Neural progenitor cell (in vitro differentiated cells): Measurements from ENCODE around the gene SLC16A12. TPM values are rescaled to one million over a fixed set of nuclear protein-coding genes. Genes with fewer than 3 reads are reported as not detected.

Experiments used
- DNase-seq: peaks from one replicate; pipeline ENCODE4 v3.0.0-alpha.2; 2016; ENCODE audit warnings: low spot score
- H2AFZ ChIP-seq: fragments of 200-600 bp; sonication (generic); replicated peaks from 2 replicates; pipeline ENCODE4 v1.6.1; 2016; ENCODE audit warnings: antibody characterized with exemption
- H3F3A ChIP-seq: fragments of 200-600 bp; sonication (generic); 2 replicates; pipeline ENCODE4 v1.6.1; 2016; ENCODE audit warnings: antibody characterized with exemption, low read depth
- H3K27ac ChIP-seq: fragments of 200-600 bp; sonication (generic); 2 replicates; pipeline ENCODE4 v1.5.1; 2016; ENCODE audit warnings: mild to moderate bottlenecking
- H3K27me3 ChIP-seq: fragments of 200-600 bp; sonication (generic); 2 replicates; pipeline ENCODE4 v1.6.1; 2016; ENCODE audit warnings: mild to moderate bottlenecking, moderate library complexity
- H3K36me3 ChIP-seq: fragments of 200-600 bp; sonication (generic); 2 replicates; pipeline ENCODE4 v1.5.1; 2016
- H3K4me1 ChIP-seq: fragments of 200-600 bp; sonication (generic); 2 replicates; pipeline ENCODE4 v1.6.1; 2016; ENCODE audit warnings: mixed run types
- H3K4me2 ChIP-seq: fragments of 200-600 bp; sonication (generic); 2 replicates; pipeline ENCODE4 v1.6.1; 2016
- H3K4me3 ChIP-seq: fragments of 200-600 bp; sonication (generic); 2 replicates; pipeline ENCODE4 v1.5.1; 2016
- H3K79me2 ChIP-seq: fragments of 200-600 bp; sonication (generic); 2 replicates; pipeline ENCODE4 v1.6.1; 2016; ENCODE audit warnings: low read depth
- H3K9ac ChIP-seq: fragments of 200-600 bp; sonication (generic); 2 replicates; pipeline ENCODE4 v1.6.1; 2016
- H3K9me3 ChIP-seq: fragments of 200-600 bp; sonication (generic); 2 replicates; pipeline ENCODE4 v1.5.1; 2016; ENCODE audit warnings: low read depth
- H4K20me1 ChIP-seq: fragments of 200-600 bp; sonication (generic); 2 replicates; pipeline ENCODE4 v1.6.1; 2016; ENCODE audit warnings: low read depth
- H3K27ac Mint-ChIP-seq: 3 replicates; pipeline ENCODE4 v1.8.0; 2021; ENCODE audit warnings: mixed read lengths
- H3K27me3 Mint-ChIP-seq: 2 replicates; pipeline ENCODE4 v1.8.0; 2022; ENCODE audit warnings: low read depth, mild to moderate bottlenecking, inconsistent platforms, moderate library complexity, mixed read lengths; ENCODE audit not compliant: insufficient read depth
- H3K36me3 Mint-ChIP-seq: 3 replicates; pipeline ENCODE4 v1.8.0; 2021; ENCODE audit warnings: mixed read lengths
- H3K4me1 Mint-ChIP-seq: 3 replicates; pipeline ENCODE4 v1.8.0; 2021; ENCODE audit warnings: mixed read lengths
- H3K4me3 Mint-ChIP-seq: 3 replicates; pipeline ENCODE4 v1.8.0; 2021; ENCODE audit warnings: mild to moderate bottlenecking, moderate library complexity, mixed read lengths
- H3K9me3 Mint-ChIP-seq: 3 replicates; pipeline ENCODE4 v1.8.0; 2020; ENCODE audit warnings: mixed read lengths
- EZH2 ChIP-seq: fragments of 200-600 bp; sonication (generic); IDR thresholded peaks from 2 replicates; pipeline ENCODE4 v1.6.1; 2017; ENCODE audit warnings: antibody characterized with exemption, mild to moderate bottlenecking, moderate library complexity
- EZH2phosphoT487 ChIP-seq: fragments of 200-600 bp; sonication (generic); IDR thresholded peaks from 2 replicates; pipeline ENCODE4 v1.6.1; 2017; ENCODE audit warnings: antibody characterized with exemption
- total RNA-seq: library from RNA; depleted of rRNA; stranded (reverse); fragments of >200 nt; gene quantifications from 2 replicates; pipeline ENCODE4 v1.2.3, GENCODE V29; 2015; ENCODE audit warnings: low replicate concordance
- TF ChIP-seq, protein P1 (sequence below): fragments of 200-600 bp; sonication (generic); IDR thresholded peaks from 2 replicates; pipeline ENCODE4 v1.5.1; 2017; ENCODE audit warnings: antibody characterized with exemption, mild to moderate bottlenecking

The SLC16A12 gene
- total RNA-seq, 1 donor from 2014 or later: not detected

DNA sequence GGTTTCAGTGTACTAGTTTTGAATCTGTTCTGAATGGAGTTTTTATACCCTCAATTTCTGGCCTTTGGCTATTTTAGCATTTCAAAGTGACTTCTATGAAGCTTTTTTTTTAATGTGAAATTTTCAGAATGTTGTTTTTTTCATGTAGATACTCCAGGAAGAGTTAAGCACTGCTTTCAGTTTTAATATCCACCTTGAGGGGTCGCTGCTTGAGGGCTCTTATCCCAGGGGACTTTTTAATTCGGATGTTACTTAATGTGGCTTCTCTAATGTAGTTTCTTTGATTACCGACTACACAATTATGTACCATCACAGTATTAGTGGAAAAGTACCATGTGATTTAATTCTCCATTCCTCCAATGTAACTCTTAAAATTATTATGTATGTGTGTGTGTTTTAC, 115.8 kb downstream of the SLC16A12 start:
- H3K27me3 ChIP-seq: peaks cover 23% of the 10 kb centered on the region
- no peaks in the 10 kb centered on the region for H3K36me3 ChIP-seq
- H3K36me3 Mint-ChIP-seq: peaks cover 18% of the 10 kb centered on the region
- H3K4me3 Mint-ChIP-seq: no peak overlapping the region
- no peak for DNase-seq
- no peak overlapping the region for H3K27ac ChIP-seq
- peaks cover 2% of the 10 kb centered on the region for H3K9me3 Mint-ChIP-seq
- H3K9ac ChIP-seq: no peak overlapping the region
- TF ChIP-seq, protein P1, sequence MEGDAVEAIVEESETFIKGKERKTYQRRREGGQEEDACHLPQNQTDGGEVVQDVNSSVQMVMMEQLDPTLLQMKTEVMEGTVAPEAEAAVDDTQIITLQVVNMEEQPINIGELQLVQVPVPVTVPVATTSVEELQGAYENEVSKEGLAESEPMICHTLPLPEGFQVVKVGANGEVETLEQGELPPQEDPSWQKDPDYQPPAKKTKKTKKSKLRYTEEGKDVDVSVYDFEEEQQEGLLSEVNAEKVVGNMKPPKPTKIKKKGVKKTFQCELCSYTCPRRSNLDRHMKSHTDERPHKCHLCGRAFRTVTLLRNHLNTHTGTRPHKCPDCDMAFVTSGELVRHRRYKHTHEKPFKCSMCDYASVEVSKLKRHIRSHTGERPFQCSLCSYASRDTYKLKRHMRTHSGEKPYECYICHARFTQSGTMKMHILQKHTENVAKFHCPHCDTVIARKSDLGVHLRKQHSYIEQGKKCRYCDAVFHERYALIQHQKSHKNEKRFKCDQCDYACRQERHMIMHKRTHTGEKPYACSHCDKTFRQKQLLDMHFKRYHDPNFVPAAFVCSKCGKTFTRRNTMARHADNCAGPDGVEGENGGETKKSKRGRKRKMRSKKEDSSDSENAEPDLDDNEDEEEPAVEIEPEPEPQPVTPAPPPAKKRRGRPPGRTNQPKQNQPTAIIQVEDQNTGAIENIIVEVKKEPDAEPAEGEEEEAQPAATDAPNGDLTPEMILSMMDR: peak; percentile 59
- no peak for TF ChIP-seq EZH2phosphoT487
- no peak overlapping the region for H3K4me3 ChIP-seq
- no peaks in the 10 kb centered on the region for H4K20me1 ChIP-seq
- no peaks in the 10 kb centered on the region for H3K4me1 ChIP-seq
- H3K4me2 ChIP-seq: no peak overlapping the region
- H3K27me3 Mint-ChIP-seq: no peaks in the 10 kb centered on the region
- H3K79me2 ChIP-seq: no peaks in the 10 kb centered on the region
- peaks cover 7% of the 10 kb centered on the region for H3K4me1 Mint-ChIP-seq
- no peak overlapping the region for H2AFZ ChIP-seq
- no peak overlapping the region for H3K27ac Mint-ChIP-seq
- no peaks in the 10 kb centered on the region for H3K9me3 ChIP-seq
- peaks cover 11% of the 10 kb centered on the region for H3F3A ChIP-seq

DNA sequence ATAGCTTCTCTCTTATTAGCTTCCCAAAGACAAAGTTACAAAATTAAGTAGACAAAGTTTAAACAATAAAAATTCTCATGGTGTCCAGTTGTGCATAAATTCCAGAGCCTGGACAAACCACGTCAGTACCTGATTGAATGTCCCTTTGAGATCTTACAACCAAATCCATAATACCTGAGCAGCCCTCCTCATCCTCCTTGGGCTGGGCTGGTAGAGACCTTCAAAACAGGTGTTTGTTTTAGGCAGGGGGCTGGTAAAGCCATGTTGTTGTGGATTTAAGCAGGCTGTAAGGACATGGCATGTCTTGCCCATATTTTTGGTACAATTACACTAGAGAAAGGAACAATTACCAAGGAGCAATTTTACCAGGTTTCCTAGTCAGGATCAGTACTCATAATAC, 118.9 kb downstream of the SLC16A12 start:
- Histone ChIP-seq H4K20me1 (no peaks in the 10 kb centered on the region), H3K9me3 (no peaks in the 10 kb centered on the region), H3K9ac (no peak overlapping the region), H3K36me3 (no peaks in the 10 kb centered on the region), H3K27me3 (peaks cover 23% of the 10 kb centered on the region), H3K4me1 (peaks cover 4% of the 10 kb centered on the region), H2AFZ (no peak overlapping the region), H3F3A (peaks cover 14% of the 10 kb centered on the region), H3K4me2 (no peak overlapping the region), H3K79me2 (no peaks in the 10 kb centered on the region), H3K27ac (no peak overlapping the region), H3K4me3 (no peak overlapping the region)
- Mint-ChIP-seq H3K36me3 (peaks cover 21% of the 10 kb centered on the region), H3K4me1 (peaks cover 12% of the 10 kb centered on the region), H3K4me3 (peak overlapping the region; percentile 98), H3K27me3 (no peaks in the 10 kb centered on the region), H3K9me3 (peaks cover 7% of the 10 kb centered on the region), H3K27ac (no peak overlapping the region)
- DNase-seq: no peak
- TF ChIP-seq, protein P1: no peak
- no peak for TF ChIP-seq EZH2
- TF ChIP-seq EZH2phosphoT487: no peak

DNA sequence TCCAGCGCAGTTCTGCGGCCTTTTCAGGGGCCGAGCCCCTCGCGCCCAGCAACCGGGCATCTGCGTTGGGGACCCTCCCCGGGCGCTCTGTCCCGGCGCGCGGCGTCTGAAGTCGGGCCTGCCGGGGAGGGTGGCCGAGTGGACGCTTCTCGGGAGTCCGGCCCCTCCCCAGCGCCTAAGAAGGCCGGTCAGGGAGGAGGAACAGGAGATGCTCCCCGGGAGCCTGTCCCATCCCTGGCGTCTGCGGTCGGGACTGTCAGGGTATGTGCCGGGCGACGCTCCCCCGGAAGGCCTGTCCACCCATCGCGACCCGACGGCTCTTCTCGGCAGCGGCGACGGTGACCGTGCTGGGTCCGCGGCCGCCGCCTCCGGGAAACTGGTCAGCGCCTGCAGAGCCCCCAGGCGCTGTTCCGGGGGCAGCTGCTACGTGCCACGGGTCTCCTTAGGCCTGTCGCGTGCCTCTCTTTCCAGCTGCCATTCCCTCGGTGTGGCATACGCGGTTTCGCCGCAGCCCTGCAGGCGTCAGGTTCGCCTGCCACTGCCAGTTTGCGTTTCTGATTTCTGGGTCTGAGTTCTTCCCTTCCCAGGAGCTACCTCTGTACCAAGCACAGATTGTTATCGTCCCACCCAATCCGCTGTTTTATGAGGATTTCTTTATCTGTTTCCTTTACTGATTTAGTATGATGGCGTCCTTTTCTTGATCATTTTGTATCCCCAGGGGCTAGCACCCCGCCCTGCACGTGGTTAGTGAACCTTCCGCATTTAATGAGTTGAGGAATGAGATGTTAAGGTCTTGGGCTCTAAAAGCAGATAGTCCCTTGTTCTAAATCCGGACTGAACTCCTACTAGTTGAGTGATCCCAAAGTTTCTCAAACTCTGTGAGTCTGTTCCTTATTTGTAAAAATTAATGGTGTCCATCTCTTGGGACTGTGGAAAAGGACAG, 120.2 kb downstream of the SLC16A12 start:
- Mint-ChIP-seq H3K9me3 (peaks cover 7% of the 10 kb centered on the region), H3K36me3 (peaks cover 20% of the 10 kb centered on the region), H3K27me3 (no peaks in the 10 kb centered on the region), H3K4me1 (peaks cover 12% of the 10 kb centered on the region), H3K27ac (peak overlapping the region; percentile 19), H3K4me3 (peak overlapping the region; percentile 98)
- peaks cover 4% of the 10 kb centered on the region for H3K4me1 ChIP-seq
- H3K4me3 ChIP-seq: peak overlapping the region; percentile 65
- no peak overlapping the region for H3K27ac ChIP-seq
- peak; percentile 60 for DNase-seq
- H4K20me1 ChIP-seq: no peaks in the 10 kb centered on the region
- peak overlapping the region; percentile 22 for H3K9ac ChIP-seq
- H2AFZ ChIP-seq: peak overlapping the region; percentile 98
- H3K79me2 ChIP-seq: no peaks in the 10 kb centered on the region
- peaks cover 14% of the 10 kb centered on the region for H3F3A ChIP-seq
- no peaks in the 10 kb centered on the region for H3K36me3 ChIP-seq
- peaks cover 23% of the 10 kb centered on the region for H3K27me3 ChIP-seq
- TF ChIP-seq, protein P1: no peak
- TF ChIP-seq EZH2phosphoT487: peak; percentile 13
- TF ChIP-seq EZH2: peak; percentile 74
- H3K4me2 ChIP-seq: peak overlapping the region; percentile 87
- no peaks in the 10 kb centered on the region for H3K9me3 ChIP-seq
